Ramos (cell line): Measurements from ENCODE around the gene HMGB1.
"Not testable (repeated sequence)": the region's sequence is repeated elsewhere in the genome, so short reads cannot be mapped to it uniquely, and the experiment has no call there.

Experiments
- in situ Hi-C: fragments of 300-500 bp; cut with MboI; formaldehyde crosslinking; loops from one replicate; pipeline ENCODE4 v1.14.3; 2022; ENCODE audit warnings: low sequenced_read_pairs; ENCODE audit not compliant: unreplicated experiment

Gene HMGB1

DNA sequence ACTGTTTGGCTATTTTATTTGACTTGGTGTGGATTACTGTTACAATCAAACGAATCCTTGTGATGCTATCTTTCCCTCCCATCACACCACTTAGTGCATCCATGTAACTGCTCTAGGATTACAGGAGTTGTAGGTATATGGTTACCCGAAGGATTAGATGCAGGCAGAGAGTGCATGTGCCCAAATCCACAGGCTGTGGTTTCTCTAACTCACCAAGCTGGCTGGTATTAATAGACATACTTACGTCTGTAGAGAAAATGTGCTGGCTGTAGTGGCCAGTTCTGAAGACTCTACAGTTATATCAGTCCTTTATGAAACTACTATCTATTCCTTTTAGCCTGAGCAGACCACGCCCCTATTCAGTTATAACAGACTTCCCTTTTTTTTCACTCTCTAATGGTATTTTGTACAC is 1.1 kb upstream of the HMGB1 start:
- in situ Hi-C loops = no loop called here

DNA sequence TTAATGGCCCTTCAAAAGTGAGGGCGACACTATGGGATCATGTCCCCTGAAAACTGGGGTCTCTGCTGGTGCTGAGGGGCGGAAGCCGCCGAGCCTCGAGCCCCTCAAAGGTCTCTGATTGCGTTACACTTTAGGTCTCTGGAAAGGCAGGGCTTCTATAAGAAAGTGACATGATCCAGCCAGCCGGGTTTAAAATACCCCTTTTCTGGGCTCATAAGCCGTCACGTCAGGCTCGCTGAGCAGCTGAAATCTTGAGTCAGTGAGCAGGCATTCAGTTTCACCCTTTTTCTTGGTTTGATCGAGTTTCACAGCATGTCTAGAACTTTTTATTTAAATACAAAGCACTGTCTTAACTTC is 600 bp upstream of the HMGB1 start:
- in situ Hi-C loops = no loop called here

DNA sequence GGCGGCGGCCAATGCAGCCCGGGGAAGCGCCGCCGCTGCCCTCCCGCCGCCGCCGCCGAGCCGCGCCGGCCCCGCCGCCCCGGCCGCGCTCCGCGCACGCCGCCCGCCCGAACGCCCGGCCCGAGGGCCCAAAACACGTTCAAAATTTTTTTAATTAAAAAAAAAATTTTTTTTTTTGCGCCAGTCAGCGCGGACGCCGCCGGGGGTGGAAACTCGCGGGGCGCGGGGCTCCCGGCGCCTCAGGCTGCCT is 468 bp downstream of the HMGB1 start:
- in situ Hi-C loops = no loop called here

DNA sequence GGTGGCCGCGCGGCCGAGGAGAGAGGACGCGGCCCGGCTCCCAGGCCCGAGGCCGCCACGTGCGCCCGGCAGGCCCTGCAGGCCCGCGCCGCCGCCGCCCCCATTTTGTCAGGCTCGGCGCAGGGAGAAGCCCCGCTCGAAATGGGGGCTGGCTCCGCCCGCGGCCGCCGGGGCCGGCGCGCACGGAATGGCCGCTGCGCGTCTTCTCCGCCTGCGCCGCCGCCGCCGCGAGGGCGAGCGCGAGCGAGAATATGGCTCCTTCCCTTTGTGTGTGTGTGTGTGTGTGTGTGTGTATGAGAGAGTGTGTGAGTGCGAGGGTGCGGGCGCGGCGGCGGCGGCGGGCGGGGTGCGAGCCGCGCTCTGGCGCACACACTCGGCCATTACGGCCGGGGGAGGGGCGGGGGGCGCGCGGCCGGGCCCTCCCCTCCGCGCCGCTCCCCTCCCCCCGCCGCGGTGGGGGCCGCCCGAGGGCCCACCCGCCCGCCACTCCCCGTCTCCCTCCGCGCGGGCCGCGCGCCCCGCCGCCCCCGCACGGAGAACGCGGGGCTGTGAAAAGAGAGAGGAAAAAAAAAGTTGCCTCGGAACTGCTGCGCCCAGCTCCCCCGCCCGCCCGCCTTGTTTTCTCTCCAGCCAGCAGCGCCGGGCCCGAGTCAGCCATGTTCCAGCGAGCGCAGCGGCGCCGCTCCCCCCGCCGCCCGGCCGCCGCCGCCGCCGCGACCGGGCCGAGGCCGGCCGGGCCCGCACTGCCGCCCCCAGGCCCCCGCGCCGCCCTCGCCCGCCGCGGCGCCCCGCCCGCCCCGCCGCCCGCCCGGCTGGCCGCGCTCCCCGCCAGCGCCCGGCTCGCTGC is 1.0 kb downstream of the HMGB1 start:
- in situ Hi-C loops = no loop called here

DNA sequence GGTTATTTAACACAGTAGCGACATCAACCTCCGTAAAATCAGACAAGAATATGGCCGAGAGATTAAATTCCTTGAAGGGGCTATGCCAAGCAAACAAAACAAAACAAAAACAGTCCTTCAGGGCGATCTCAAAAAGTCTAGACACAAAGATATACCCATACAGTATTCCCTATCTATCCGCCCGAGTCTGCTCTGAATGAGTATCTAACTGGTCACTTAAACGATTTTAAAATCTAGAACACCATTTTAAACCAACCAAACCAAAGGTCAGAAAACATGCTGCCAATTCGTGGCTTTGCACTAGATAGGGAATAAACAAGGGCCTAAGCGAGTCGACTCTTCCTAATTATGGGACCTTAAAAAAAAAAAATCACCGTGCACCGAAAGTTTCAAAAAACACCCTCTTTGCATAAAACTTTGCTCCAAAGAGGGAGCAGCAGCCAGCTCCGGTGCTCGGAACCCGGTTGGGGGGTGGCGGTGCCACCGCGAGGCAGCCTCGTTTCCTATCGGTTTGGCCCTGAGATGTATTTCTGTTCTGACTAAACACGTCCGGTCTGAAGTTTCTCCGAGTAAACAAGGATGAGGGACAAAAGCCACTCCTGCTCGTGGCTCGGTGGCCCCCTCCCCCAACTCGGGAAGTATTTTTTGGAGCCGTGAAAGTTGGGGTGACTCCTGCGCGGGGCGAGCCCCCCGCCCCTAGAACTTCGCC is 1.8 kb downstream of the HMGB1 start:
- in situ Hi-C loops = no loop called here

DNA sequence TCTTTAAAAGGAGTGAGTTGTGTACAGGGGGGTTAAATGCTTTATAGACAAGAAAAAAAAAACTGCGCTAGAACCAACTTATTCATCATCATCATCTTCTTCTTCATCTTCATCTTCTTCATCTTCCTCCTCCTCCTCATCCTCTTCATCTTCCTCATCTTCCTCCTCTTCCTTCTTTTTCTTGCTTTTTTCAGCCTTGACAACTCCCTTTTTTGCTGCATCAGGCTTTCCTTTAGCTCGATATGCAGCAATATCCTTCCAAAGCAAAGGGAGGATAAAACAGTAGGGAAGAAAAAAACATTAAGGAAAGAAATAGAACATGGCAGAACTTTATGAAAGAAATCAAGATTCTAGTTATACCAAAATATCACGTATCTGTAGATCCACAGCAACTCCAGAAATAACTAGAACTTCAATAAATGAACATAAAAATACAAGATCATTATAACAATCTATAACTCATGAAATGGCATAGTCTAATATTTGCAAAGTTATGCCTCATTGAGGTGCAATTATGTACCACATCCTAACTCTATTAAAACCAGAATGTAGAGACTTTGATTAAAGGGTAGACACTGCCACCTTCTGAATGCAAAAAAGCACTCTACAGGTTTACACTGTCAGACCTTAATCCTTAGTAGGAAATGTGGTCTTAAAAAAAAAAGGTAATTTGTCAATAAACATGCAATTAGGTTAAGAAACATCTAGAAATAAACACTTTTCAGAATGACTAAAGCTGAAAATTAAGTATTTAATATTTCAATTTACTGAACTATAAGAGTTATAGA is 4.3 kb downstream of the HMGB1 start:
- in situ Hi-C loops = not testable (repeated sequence)

DNA sequence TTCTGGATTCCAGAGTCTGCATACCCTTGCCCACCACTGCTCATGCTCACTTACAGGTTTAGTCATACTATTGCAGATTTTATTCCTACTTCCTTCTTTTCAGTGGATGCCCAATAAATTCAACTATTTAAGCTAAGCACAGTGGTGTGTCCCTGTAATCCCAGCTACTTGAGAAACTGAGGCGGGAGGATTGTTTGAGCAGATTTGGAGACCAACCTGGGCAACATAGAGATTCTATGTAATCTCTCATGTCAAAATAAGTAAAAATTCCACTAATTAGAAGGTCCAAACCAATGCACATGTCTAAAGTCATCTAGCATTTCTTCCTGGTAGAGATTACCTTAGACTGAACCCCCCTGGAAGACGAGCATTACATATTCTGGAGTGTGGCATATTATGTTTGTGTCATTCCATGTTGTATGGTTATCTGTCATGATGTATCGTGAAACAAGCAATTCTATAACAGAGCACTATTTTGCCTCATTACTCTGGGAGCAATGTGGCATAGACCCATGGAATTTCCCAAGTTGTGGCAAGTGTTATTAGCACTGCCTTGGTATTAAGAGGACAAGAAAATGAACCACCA is 8.3 kb downstream of the HMGB1 start:
- in situ Hi-C loops = no loop called here

DNA sequence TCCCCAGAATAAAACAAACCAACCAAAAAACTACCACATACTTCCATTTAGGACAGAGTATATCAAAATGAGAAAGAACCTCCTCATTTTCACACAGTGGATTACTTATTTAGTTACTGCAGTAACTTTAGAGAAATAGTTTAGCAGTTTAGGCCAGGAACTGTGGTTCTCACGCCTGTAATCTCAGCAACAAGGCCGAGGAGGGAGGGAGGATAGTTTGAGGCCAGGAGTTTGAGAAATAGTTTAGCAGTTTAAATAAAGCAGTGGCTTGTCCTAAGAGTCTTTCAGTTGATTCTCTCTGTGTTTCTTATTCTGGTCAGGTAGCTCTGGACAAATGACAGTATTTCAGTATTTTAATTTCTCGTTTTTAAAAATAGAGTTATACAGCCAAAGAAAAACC is 9.4 kb downstream of the HMGB1 start:
- in situ Hi-C loops = no loop called here

DNA sequence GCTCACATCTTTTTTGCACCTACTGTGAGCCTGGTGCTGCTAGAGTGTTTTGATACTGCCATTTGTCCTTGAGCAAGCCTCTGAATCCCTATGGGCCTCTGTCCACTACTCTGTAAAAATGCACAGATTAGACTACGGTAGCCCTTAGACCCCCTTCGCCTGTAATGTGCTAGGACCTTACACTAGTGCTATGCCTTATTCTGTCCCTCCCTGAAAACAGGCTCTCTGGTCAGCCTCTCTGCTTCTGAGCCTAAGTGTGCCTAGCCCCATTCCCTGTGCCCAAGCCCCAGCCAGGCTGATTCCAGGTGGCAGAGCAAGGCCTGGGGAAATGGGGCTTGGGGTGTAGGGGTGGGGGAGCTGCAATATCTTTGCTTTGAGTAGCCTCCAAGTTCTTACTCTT is 10.7 kb downstream of the HMGB1 start:
- in situ Hi-C loops = no loop called here

DNA sequence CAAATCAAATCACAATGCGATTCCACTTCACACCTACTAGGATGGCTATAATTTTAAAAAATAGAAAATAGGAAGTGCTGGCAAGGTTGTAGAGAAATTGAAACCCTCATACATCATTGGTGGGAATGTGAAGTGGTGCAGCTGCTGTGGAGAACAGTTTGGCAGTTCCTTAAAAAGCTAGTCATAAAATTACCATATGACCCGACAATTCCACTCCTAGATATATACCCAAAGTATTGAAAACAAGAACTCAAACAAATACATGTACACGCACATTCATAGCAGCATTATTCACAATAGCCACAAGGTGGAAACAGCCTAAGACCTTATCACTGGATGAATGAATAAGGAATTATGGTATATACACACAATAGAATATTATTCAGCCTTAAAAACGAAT is 12.0 kb downstream of the HMGB1 start:
- in situ Hi-C loops = no loop called here

DNA sequence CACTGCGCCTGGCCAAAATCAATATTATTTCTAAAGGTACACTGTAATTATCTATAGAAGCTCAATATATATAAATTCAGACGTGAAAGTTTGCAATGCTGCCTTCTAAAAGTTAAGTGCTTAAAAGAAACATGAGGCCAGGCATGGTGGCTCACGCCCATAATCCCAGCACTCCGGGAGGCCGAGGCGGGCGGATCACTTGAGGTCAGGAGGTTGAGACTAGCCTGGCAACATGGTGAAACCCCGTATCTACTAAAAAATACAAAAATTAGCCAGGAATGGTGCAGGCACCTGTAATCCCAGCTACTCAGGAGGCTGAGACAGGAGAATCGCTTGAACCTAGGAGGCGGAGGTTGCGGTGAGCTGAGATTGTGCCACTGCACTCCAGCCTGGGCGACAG is 14.3 kb downstream of the HMGB1 start:
- in situ Hi-C loops = not testable (repeated sequence)

DNA sequence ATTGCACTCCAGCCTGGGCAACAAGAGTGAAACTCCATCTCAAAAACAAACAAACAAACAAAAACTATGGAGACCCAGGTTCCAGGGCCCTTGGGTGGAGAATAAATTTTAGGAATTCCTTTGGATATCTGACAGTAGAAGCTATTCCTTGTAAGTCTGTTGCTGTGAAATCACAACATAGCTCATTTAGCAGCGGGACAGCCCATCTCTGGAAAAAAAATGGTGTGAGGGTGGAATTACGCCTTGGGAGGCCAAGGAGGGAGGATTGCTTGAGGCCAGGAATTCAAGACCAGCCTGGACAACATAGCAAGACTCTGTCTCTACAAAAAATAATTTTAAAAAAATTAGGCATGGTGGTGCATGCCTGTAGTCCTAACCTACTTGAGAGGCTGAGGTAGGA is 15.7 kb downstream of the HMGB1 start:
- in situ Hi-C loops = no loop called here

DNA sequence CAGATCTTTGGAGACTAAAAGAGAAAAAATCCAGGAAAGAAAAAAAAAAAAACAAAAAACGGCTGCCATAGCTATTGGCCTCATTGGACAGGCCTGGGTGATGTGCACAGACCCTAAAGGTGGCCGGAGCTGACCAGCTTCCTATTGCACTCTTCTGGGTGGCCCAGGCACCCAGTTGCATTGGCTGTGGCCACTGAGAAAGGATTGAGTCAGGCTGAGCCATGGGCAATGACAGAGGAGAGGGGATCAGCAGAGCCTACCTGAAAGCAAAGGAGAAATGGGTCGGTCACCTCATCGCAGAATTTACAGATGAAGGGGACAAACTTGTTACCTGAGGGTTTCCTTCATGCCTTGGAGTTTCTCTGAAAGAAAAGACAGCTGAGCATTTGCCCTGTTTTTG is 17.3 kb downstream of the HMGB1 start:
- in situ Hi-C loops = no loop called here

DNA sequence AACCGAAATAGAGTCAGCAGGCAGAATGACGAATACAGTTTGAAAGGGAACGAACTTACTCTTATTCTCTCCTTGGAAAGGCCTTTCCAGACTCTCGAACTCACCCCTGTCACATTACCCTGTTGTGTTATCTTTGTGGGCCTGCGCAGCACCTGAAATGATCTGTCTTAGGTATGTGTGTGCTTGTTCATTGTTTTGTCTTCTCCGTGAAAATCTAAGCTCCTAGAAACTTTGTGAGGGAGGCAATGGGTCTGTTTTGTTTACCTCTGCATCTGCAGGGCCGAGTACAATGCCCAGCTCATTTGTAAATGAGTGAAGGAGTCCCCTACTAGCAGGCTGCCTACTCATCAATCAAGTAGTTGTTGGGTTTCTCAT is 19.6 kb downstream of the HMGB1 start:
- in situ Hi-C loops = no loop called here

DNA sequence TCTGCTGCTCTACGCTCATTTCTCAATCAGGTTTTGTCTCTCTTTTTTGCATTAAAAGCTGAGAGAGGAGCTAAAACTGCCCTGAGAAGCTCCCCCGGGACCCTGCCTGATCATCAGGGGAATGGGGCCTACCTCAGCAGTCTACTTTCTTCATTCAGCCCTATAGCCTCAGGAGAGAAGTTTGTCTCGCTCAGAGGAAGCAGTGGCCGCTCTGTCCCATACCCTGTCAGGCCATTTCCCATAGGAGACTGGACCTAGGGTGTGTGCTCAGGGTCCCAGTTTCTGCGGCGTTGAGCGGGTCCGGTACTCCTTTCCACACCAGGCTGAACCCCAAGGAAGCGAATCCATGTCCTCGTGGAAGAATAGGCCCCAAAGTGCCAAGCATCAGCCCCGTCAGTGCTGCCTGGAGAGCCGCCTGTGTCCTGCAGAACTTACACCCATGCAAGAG is 21.8 kb downstream of the HMGB1 start:
- in situ Hi-C loops = no loop called here

DNA sequence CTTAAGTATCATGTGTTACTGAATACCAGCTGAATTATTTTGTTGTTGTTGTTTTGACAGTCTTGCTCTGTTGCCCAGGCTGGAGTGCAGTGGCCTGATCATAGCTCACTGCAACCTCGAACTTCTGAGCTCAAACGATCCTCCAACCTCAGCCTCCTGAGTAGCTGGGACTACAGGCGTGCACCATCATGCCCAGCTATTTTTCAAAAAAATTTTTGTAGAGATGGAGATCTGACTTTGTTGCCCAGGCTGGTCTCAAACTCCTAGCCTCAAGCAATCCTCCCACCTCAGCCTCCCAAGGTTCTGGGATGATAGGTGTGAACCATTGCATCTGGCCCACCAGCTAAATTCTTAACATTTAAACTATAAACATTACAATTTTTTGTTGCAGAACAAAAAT is 22.2 kb downstream of the HMGB1 start:
- in situ Hi-C loops = not testable (repeated sequence)

DNA sequence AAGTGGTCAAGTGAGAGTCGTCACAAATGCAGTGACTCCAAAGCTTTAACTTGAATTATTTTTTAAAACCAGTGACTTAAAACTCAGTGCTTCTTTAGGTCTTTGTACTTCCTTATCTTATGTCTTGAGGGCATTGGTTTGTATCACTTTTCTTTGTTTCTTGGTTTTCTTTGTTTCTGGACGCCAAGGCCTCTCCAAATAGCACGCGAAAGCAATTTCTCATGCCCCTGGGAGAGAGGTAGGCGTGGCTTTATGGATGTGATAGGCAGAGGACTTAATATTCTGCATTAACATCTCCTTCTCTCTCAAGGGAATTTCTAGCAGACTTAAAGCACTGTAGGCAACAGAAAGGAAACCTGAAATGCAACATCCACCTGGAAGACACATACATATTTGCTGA is 22.8 kb downstream of the HMGB1 start:
- in situ Hi-C loops = no loop called here

DNA sequence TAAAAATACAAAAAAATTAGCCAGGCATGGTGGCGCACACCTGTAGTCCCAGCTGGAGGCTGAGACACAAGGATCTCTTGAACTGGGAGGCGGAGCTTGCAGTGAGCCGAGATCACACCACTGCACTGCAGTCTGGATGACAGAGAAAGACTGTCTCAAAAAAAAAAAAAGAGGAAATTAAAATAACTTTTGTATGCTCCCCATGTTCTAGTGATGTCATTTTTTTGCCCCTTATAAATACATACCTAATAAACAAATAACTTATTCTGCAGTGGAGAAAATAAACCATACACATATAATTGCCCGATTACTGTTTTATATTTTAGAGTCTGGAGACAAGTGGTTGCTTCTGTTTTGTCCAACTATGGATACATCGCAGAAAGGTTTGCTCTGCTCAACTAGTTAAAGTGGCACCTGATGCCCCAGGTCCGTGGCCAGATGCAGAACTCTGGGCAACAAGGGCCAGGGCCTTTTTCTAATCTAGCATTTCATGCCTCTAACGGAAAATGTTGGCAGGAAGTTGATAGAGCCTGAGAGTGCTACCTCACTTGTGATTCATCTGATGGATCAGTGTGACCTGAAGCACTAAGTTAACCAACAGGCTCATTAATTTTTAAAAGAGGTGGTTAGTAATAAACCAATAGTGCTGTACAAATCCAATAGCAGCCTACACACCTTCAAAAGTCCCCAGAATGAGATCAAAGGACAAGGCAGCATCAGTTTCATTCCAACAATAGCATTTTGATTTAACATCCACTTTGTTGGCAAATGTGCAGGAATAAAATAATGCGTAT is 24.6 kb downstream of the HMGB1 start:
- in situ Hi-C loops = no loop called here

DNA sequence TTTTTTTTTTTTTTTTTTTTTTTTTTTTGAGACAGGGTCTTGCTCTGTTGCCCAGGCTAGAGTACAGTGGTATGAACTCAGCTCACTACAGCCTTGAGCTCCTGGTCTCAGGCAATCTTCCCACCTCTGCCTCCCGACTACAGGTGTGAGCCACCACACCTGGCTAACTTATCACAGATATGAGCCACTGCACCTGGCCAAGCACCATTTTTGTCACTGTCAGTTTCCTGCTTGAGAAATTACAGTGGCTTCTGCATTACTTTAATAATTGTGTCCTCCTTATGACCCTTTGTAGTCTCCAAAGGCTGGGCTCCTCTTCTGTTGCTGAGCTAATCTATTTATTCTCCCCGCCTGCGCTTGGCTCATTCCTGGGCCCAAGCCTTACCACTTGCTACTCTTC is 27.4 kb downstream of the HMGB1 start:
- in situ Hi-C loops = no loop called here

DNA sequence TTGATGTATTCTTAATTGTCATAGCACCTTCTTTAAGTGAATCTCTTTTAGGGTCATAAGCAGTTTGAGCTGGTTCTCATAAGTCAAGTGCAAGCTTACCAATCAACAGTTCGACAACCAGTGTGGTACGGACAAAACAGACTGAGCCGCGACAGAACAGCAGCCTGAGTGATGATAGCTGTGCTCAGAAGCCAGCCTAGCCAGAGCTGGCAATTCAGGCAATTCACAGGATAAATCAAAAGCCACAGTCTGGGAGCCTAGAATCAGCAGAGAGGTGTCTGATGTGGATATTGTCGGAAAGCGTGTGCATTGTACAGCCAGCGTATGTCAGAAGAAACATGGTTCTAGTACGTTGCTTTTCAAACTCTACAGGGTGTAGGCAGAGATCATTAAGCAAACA is 28.6 kb downstream of the HMGB1 start:
- in situ Hi-C loops = no loop called here
